Pons (tissue), 1 donor: ENCODE results near the gene BACH2.
"Not testable (repeated sequence)": the region's sequence is repeated elsewhere in the genome, so short reads cannot be mapped to it uniquely, and the experiment has no call there.

Source experiments
- DNase-seq: peaks from one replicate; pipeline ENCODE4 v3.0.0-alpha.2; 2016; ENCODE audit warnings: low spot score

The BACH2 gene

GRCh38 chr6:89939144-89939543 lies 357.5 kb downstream of the BACH2 start:
- DNase-seq = no peak

GRCh38 chr6:89938014-89938413 lies 358.6 kb downstream of the BACH2 start:
- DNase-seq = no peak

DNA sequence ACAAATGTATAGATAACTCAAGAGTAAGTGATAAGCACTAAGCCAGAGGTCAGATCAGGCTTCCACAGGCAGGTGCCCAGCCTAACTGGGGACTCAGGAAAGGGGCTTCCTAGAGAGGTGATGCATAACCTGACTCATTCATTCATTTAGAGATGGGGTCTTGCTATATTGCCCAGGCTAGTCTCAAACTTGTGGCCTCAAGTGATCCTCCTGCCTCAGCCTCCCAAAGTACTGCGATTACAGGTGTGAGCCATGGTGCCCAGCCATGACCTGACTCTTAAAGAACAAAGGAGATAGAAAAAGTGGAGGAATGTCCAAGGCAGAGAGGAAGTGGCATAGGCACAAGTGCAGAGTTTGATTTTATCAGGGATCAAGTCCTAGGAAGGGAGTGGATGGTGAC lies 360.5 kb downstream of the BACH2 start:
- no peak for DNase-seq

DNA sequence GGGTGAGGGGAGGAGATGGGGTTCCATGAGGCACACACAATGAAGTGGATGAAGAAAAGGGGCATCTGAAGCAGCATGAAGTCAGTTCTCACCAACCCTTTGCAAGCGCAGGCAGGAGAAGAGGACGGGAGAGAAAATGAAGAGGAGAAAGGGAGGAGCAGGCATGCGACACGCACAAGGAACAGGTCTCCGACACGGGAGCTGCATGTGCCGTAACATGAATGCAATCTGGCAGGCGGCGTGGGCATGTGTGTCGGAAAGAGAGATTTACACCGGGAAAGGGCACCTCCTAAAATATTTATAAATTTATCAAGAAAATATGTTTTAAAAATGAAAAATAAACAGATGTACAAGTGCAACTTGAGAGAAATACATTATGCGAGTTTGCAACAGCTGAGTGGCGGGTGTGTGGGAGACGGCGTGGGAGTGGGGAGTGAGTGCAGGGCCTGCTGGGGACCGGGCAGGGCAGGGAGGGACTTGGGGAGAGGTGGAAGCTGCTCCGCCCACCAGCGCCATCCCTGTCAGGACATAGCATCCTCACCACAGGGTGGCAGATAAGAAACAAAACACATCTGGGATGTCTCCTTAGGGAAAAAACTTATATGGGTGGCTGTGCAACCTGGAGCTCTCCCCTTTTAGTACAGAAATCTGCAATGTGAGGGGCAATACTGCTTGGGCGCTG lies 361.8 kb downstream of the BACH2 start:
- no peak for DNase-seq

GRCh38 chr6:89932245-89932802 lies 364.3 kb downstream of the BACH2 start:
- DNase-seq = no peak

GRCh38 chr6:89930789-89931188 lies 365.9 kb downstream of the BACH2 start:
- DNase-seq = no peak

- no peak for DNase-seq
Observed at GRCh38 chr6:89928604-89929003, 368.0 kb downstream of the BACH2 start.

DNA sequence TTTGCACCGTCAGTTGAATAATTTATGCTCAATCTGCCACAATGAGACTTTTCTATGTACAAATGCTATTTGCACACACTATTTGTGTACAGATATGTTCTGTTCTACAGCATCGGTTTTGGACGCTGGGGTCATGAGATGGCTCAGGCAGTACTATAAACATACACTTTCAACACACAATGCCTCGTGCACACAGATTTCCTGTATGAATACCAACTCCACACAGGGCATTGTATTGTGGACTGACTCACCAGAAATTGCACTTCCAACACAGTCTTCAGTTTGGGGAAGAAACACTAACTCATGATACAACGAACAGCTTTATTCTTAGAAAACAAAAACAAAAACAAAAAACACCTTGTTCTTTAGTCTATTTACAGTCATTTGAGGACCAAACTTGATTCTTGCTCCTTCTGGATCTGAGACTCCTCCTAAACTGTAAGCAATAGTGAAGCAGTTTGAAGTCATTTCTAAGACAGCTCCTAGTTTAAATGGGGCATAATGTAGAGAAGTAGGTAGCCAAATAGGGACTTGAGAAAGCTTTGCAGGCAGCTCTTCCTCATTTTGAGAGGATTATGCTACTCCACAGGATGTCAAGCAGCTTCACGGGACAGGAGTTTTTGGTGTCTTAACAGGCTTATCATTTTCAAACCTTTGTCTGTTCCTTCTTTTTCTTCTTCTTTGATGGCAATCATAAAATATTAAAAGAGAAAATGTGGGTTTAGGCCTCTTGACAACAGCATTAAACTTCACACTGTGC lies 368.7 kb downstream of the BACH2 start:
- peak; percentile 47 for DNase-seq

DNA sequence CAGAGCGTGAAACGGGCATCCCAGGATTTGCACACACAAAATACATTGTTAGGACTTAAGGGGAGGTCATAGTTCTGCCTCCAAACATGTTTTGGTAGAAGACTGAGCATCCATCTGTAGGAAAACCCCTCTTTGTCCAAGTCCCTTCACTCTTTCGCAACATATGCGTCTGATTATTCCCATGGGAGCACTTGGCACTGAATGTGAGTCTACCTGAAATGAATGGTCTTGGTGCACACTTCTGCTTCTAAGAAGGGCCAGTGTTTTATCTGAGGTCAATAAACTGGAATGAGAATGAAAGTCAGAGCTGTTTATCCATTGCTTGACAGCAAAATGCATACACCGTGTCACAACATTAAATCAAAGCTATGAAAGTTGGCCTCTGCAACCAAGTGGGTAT lies 369.4 kb downstream of the BACH2 start:
- DNase-seq = no peak

DNA sequence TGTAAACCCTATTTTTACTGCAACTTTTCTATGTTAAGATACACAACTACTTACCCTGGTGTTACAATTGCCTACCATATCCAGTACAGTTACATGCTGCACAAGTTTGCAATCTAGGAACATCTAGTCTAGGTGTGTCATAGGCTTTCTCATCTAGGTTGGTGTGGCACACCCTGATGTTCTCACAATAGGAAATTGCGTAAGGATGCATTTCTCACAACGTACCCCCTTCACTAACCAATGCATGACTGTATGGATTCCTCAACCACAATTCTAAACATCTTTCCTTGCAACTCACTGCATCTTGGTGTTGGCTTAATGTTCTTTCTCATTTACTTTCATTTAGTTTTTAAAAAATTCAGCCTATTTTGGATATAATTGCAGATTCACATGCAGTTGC lies 370.8 kb downstream of the BACH2 start:
- DNase-seq = no peak

DNA sequence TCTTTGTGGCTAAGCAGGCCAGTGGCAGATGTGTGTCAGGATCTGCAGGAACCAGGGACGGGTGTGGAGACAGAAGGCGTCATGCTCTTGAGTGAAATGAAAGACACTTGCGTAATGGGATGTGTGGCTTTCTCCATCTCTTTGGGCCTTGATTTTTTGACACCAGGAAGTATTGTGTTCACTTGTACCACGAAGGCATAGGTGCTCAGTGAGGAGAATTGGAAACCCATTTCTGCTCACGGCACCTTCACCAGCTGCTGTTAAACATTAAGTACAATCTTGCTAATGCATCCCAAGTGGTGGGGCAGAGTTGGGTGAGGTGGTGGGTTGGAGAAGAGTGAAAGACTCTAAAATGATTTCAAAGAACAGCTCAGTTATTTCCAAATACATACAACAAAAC lies 372.4 kb downstream of the BACH2 start:
- DNase-seq = no peak

DNA sequence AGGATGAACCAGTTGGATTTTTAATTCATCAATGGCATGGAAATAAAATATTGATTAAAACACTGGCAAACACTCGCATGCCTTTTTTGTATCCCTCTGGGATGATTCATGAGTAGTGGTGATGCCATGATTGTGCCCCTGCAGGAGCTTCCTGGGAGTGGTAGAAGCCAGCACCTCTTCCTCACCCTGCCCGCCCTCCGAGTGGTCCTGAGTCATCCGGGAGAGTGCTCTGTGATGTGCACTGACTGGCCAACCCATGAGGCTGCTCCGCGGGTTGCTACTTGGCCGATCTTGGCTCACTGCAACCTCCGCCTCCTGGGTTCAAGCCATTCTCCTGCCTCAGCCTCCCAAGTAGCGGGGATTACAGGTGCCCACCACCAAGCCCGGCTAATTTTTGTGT lies 375.0 kb downstream of the BACH2 start:
- no peak for DNase-seq

GRCh38 chr6:89921197-89921596 lies 375.4 kb downstream of the BACH2 start:
- no peak for DNase-seq

DNA sequence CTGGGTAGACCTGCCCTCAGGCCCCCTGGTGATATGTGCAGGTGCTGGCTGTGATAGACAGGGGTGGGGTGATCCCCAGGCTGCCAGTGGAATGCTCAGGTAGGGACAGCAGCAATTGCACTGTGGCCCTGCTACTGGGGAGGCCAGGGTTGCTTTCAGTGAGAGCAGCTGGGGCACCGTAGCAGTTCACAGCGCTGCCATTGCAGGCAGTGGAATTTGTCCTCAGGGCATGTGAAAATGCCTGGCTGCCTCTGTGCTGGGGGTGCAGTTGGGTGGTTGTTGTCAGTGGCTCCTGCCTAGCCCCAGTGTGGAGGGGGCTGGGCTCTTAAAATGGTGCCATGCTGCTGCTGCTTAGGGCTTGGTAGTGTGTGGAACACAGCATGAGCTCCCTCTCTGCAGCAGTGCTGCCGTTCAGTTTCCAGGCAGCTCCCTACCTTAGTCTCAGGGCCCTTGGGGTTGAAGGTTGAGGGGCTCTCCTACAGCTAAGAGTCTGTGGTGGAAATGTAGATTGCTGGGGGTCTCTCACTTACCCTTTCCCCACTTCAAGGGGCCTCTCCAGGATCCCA lies 378.8 kb downstream of the BACH2 start:
- no peak for DNase-seq

- no peak for DNase-seq
Observed at GRCh38 chr6:89917216-89917615, 379.4 kb downstream of the BACH2 start.

DNA sequence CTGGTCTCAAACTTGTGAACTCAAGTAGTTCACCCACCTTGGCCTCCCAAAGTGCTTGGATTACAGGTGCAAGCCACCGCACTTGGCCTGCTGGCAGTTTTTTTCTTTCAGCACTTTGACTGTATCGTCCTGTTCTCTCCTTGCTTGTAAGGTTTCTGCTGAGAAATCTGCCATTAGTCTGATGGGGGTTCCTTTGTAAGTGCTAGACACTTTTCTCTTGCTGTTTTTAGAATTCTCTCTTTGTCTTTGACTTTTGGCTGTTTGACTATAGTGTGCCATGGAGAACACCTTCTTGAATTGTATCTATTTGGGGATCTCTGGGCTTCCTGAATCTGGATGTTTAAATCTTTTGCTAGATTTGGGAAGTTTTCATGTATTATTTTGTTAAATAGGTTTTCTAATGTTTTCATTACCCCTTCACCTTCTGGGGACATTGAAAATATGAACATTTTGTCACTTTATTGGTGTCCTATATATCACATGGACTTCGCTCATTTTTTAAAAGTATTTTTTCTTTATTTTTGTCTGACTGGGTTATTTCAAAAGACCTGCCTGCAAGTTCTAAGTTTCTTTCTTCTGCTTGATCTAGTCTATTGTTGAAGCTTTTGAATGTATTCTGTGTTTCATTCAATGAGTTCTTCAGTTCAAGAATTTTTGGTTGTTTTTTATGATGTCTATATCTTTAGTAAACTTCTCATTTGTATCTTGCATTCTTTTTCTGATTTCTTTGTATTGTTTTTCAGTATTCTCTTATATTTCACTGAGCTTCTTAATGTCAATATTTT lies 380.3 kb downstream of the BACH2 start:
- DNase-seq = no peak

DNA sequence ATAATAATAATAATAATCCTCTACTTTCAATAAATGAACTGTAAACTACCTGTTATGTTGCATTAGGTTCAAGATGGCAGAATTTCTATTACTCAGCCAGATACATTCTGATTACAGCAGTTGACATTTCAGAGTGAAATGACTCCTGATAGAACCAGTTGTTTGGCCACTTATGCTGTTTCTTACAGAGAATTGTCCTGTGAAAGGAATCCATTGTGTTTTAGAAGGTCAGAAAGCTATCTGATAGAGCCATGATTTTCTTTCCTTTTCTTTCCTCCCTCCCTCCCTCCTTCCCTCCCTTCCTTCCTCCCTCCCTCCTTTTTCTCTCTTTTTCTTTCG lies 385.8 kb downstream of the BACH2 start:
- DNase-seq = no peak

GRCh38 chr6:89910001-89910901 lies 386.4 kb downstream of the BACH2 start:
- DNase-seq = not testable (repeated sequence)

DNA sequence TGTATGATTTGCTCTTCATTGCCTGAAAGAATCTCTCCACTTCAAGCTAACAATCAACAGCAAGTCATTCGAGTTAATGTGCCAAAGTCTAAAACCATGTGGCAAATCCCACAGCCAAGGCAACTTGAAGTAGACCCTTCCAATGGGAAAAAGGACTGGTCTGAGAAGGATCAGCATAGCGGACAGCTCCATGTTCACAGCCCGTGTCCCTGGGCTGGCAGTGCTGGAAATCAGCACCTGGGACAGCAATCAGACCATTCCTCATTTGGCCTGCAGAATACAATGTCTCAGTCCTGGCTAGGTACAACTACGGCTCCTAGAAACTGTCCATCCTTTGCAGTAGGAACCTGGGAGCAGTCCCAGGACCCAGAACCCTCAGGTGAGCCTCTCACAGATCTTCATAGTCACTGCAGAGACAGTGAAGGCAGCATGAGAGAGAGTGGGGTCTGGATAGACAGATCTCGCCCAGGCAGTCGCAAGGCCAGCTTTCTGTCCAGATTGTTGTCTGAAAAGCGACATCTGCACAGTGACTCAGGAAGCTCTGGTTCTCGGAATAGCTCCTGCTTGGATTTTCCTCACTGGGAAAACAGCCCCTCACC lies 401.3 kb downstream of the BACH2 start:
- no peak for DNase-seq

DNA sequence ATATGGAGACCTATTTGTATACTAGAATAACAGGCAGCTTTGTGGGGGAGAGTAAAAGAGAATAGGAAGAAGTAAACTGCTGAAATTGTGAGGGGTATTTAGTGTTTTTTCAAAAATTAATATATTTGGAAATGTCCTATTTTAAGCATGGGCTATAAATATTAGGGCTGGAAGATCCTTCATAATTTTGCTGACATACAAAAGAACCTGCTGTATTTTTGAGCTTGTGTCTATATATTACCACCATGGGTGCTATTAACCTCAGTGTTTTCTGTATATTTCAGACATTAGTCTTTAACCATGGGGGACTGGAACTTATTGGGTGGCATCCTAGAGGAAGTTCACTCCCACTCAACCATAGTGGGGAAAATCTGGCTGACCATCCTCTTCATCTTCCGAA lies 402.5 kb downstream of the BACH2 start, which contains the start of gene GJA10:
TSS of gene GJA10 (plus strand) at position 301 of the 400 bp plus-strand sequence. CDS start at position 301, 0 bp downstream.
- DNase-seq = no peak

- DNase-seq = not testable (repeated sequence)
Observed at GRCh38 chr6:89892577-89892976, 404.1 kb downstream of the BACH2 start.
